GM18511 (cell line): ENCODE data around the gene NDUFS1.
"Not testable (repeated sequence)": the region's sequence is repeated elsewhere in the genome, so short reads cannot be mapped to it uniquely, and the experiment has no call there.

Experiments used
- ATAC-seq: cut with Tn5 transposase; IDR thresholded peaks from one replicate; pipeline ENCODE4 v1.9.1; 2021; ENCODE audit warnings: mild to moderate bottlenecking, moderate library complexity; ENCODE audit not compliant: unreplicated experiment

NDUFS1 gene

GRCh38 chr2:206105541-206105940 lies 53.7 kb downstream of the NDUFS1 start:
- ATAC-seq: no peak

- ATAC-seq: no peak
Measured at GRCh38 chr2:206105038-206105437, 54.2 kb downstream of the NDUFS1 start.

GRCh38 chr2:206098872-206099271 lies 60.4 kb downstream of the NDUFS1 start:
- ATAC-seq: not testable (repeated sequence)

- ATAC-seq: no peak
Measured at GRCh38 chr2:206098471-206098870, 60.8 kb downstream of the NDUFS1 start.

GRCh38 chr2:206096876-206097275 lies 62.4 kb downstream of the NDUFS1 start:
- ATAC-seq: no peak

- no peak for ATAC-seq
Measured at GRCh38 chr2:206095536-206096332, 63.5 kb downstream of the NDUFS1 start.

GRCh38 chr2:206092297-206092696 lies 66.9 kb downstream of the NDUFS1 start:
- no peak for ATAC-seq

GRCh38 chr2:206088248-206088647 lies 71.0 kb downstream of the NDUFS1 start:
- no peak for ATAC-seq

- no peak for ATAC-seq
Measured at GRCh38 chr2:206086716-206087350, 72.4 kb downstream of the NDUFS1 start.

GRCh38 chr2:206085742-206086445 lies 73.3 kb downstream of the NDUFS1 start, which contains the start of gene INO80D:
TSS of gene INO80D (minus strand) at chr2:206086174. CDS start at chr2:206063016, 23,158 bp downstream.
- ATAC-seq: peak; percentile 89

- peak; percentile 40 for ATAC-seq
Measured at GRCh38 chr2:206084870-206085741, 74.1 kb downstream of the NDUFS1 start.

GRCh38 chr2:206084439-206084869 lies 74.8 kb downstream of the NDUFS1 start:
- ATAC-seq: no peak

GRCh38 chr2:206083602-206084438 lies 75.4 kb downstream of the NDUFS1 start:
- no peak for ATAC-seq

- no peak for ATAC-seq
Measured at GRCh38 chr2:206082298-206082843, 76.9 kb downstream of the NDUFS1 start.

GRCh38 chr2:206080927-206081326 lies 78.3 kb downstream of the NDUFS1 start:
- no peak for ATAC-seq

- no peak for ATAC-seq
Measured at GRCh38 chr2:206079699-206080465, 79.4 kb downstream of the NDUFS1 start.

- ATAC-seq: not testable (repeated sequence)
Measured at GRCh38 chr2:206077879-206078278, 81.4 kb downstream of the NDUFS1 start.

- no peak for ATAC-seq
Measured at GRCh38 chr2:206075113-206075512, 84.1 kb downstream of the NDUFS1 start.

GRCh38 chr2:206071807-206072206 lies 87.4 kb downstream of the NDUFS1 start:
- ATAC-seq: no peak
